HCT116 (cell line): ENCODE results near the gene SIK1. TPM values are rescaled to one million over a fixed set of nuclear protein-coding genes. Genes with fewer than 3 reads are reported as not detected.

Experiments used
- ATAC-seq: fragments of 200-7000 bp; cut with Tn5 transposase; 2 replicates; pipeline ENCODE4 v1.9.1; 2020; ENCODE audit warnings: mild to moderate bottlenecking, moderate library complexity
- BruUV-seq: library from RNA; stranded (reverse); fragments of 400-500 nt; replicated peaks from 2 replicates; lab custom pipeline; 2021; lab: Mats Ljungman, UMichigan
- CTCF ChIA-PET: fragments of 300-600 bp; sonication (Branson Sonifier 250); formaldehyde crosslinking; loops from one replicate; lab custom pipeline; 2021; ENCODE audit warnings: antibody characterized with exemption; lab: Charles Lee
- POLR2A ChIA-PET: fragments of 300-600, 350-600 bp; sonication (Branson Sonifier 250); formaldehyde crosslinking; loops from one replicate; lab custom pipeline; 2021; ENCODE audit warnings: antibody characterized with exemption; lab: Charles Lee
- RAD21 ChIA-PET, 2 experiments: fragments of 300-600 bp; sonication (Branson Sonifier 250); formaldehyde crosslinking; loops; one replicate each; lab custom pipeline; 2023; ENCODE audit warnings: low total read pairs in 2 of 2; ENCODE audit not compliant: uncharacterized antibody in 2 of 2, unreplicated experiment in 2 of 2, low non-redundant PET in 1 of 2; lab: Charles Lee
- DNase-seq: peaks from one replicate; pipeline ENCODE4 v3.0.0-alpha.2; 2010; ENCODE audit warnings: low read depth, low spot score
- H2AFZ ChIP-seq: fragments of 200-600 bp; shearing (Covaris generic), sonication (generic); 2 replicates; pipeline ENCODE4 v1.6.1; 2017; ENCODE audit warnings: low read depth, mixed run types, mixed read lengths, antibody characterized with exemption, low read length; ENCODE audit not compliant: poor library complexity, severe bottlenecking
- H3K27ac ChIP-seq: 2 replicates; pipeline ENCODE4 v1.5.1; 2012; ENCODE audit warnings: low read depth, low read length
- H3K27me3 ChIP-seq: fragments of 200-600 bp; sonication (generic); 2 replicates; pipeline ENCODE4 v1.6.1; 2016; ENCODE audit warnings: mixed run types, low read length, mixed read lengths; ENCODE audit not compliant: insufficient read depth
- H3K36me3 ChIP-seq, 2 experiments: fragments of 200-500 bp in 1 of 2; fragments of 200-600 bp in 1 of 2; sonication (Bioruptor generic) in 1 of 2; sonication (generic) in 1 of 2; 2 replicates each; pipeline versions ENCODE4 v1.5.1 to v1.6.1; 2014 to 2016; ENCODE audit warnings: low read length in 2 of 2, inconsistent platforms in 1 of 2, mixed read lengths in 1 of 2, mixed run types in 1 of 2; ENCODE audit not compliant: insufficient read depth in 2 of 2, control insufficient read depth in 1 of 2
- H3K4me1 ChIP-seq, 2 experiments: fragments of 200-600 bp in 1 of 2; sonication (generic) in 1 of 2; 2 replicates each; pipeline versions ENCODE4 v1.5.1 to v1.6.1; 2012 to 2017; ENCODE audit warnings: low read length in 2 of 2, inconsistent platforms in 1 of 2, mild to moderate bottlenecking in 1 of 2, mixed read lengths in 1 of 2, mixed run types in 1 of 2, moderate library complexity in 1 of 2; ENCODE audit not compliant: insufficient read depth in 2 of 2, control insufficient read depth in 1 of 2
- H3K4me2 ChIP-seq: fragments of 200-600 bp; sonication (generic); 2 replicates; pipeline ENCODE4 v1.6.1; 2017; ENCODE audit warnings: mixed run types, low read length, mixed read lengths
- H3K4me3 ChIP-seq, 2 experiments: fragments of 200-600 bp in 1 of 2; sonication (generic) in 1 of 2; replicated peaks in 1 of 2; 2 replicates each; pipeline ENCODE4 v1.5.1; 2011 to 2016; ENCODE audit warnings: low read length in 2 of 2, control low read depth in 1 of 2, low read depth in 1 of 2, mild to moderate bottlenecking in 1 of 2, mixed read lengths in 1 of 2, mixed run types in 1 of 2
- H3K79me2 ChIP-seq: fragments of 200-600 bp; sonication (generic); 2 replicates; pipeline ENCODE4 v1.6.1; 2017; ENCODE audit warnings: mild to moderate bottlenecking, mixed run types, low read length, moderate library complexity, mixed read lengths; ENCODE audit not compliant: insufficient read depth
- H3K9ac ChIP-seq: fragments of 200-600 bp; sonication (generic); 2 replicates; pipeline ENCODE4 v1.6.1; 2016; ENCODE audit warnings: low read length, mixed read lengths
- H3K9me2 ChIP-seq: fragments of 200-600 bp; sonication (generic), shearing (Covaris generic); 2 replicates; pipeline ENCODE4 v1.6.1; 2017; ENCODE audit warnings: mixed run types, mild to moderate bottlenecking, moderate library complexity; ENCODE audit not compliant: insufficient read depth
- H3K9me3 ChIP-seq, 2 experiments: fragments of 200-500 bp in 1 of 2; fragments of 200-600 bp in 1 of 2; sonication (Bioruptor generic) in 1 of 2; sonication (generic) in 1 of 2; 2 replicates each; pipeline ENCODE4 v1.6.1; 2014 to 2017; ENCODE audit warnings: low read length in 2 of 2, mixed read lengths in 2 of 2, inconsistent platforms in 1 of 2, low read depth in 1 of 2, mild to moderate bottlenecking in 1 of 2, mixed run types in 1 of 2, moderate library complexity in 1 of 2; ENCODE audit not compliant: control insufficient read depth in 1 of 2, insufficient read depth in 1 of 2
- H4K20me1 ChIP-seq: fragments of 200-600 bp; sonication (generic), shearing (Covaris generic); 2 replicates; pipeline ENCODE4 v1.6.1; 2017; ENCODE audit warnings: mixed run types, mild to moderate bottlenecking, moderate library complexity; ENCODE audit not compliant: insufficient read depth
- ELF1 ChIP-seq: IDR thresholded peaks from 2 replicates; pipeline ENCODE4 v1.6.1; 2012; ENCODE audit warnings: low read depth, borderline replicate concordance
- EZH2 ChIP-seq: fragments of 200-600 bp; sonication (generic); IDR thresholded peaks from 2 replicates; pipeline ENCODE4 v1.6.1; 2017; ENCODE audit warnings: antibody characterized with exemption, mixed run types
- FOSL1 ChIP-seq: IDR thresholded peaks from 2 replicates; pipeline ENCODE4 v1.6.1; 2012; ENCODE audit warnings: low read depth
- JUND ChIP-seq: IDR thresholded peaks from 2 replicates; pipeline ENCODE4 v1.6.1; 2012
- POLR2AphosphoS5 ChIP-seq: IDR thresholded peaks from 2 replicates; pipeline ENCODE4 v1.6.1; 2011; ENCODE audit warnings: mild to moderate bottlenecking, low read depth, low read length, moderate library complexity
- SIN3A ChIP-seq: IDR thresholded peaks from 2 replicates; pipeline ENCODE4 v1.6.1; 2012; ENCODE audit warnings: low read depth
- SP1 ChIP-seq: IDR thresholded peaks from 2 replicates; pipeline ENCODE4 v1.6.1; 2012; ENCODE audit warnings: low read depth
- TCF7L2 ChIP-seq: IDR thresholded peaks from 2 replicates; pipeline ENCODE4 v1.7.0; 2011; ENCODE audit warnings: borderline replicate concordance, inconsistent platforms; ENCODE audit not compliant: insufficient read depth, insufficient read length; ENCODE audit errors: extremely low read depth
- YY1 ChIP-seq: IDR thresholded peaks from 2 replicates; pipeline ENCODE4 v1.6.1; 2011; ENCODE audit warnings: low read length, low read depth, moderate library complexity, mild to moderate bottlenecking; ENCODE audit not compliant: insufficient replicate concordance; ENCODE audit errors: extremely low read depth
- ZFX ChIP-seq: fragments of 450-650 bp; IDR thresholded peaks from 2 replicates; pipeline ENCODE4 v1.6.1; 2017
- ZNF274 ChIP-seq: fragments of 200-500 bp; sonication (Bioruptor generic); IDR thresholded peaks from 2 replicates; pipeline ENCODE4 v1.6.1; 2014; ENCODE audit warnings: mild to moderate bottlenecking, low read depth, low read length, inconsistent platforms
- intact Hi-C: fragments of 100-400 bp; cut with micrococcal nuclease; formaldehyde crosslinking; loops from 2 replicates; pipeline ENCODE4 v1.10.0; 2022
- total RNA-seq: library from RNA; stranded (reverse); gene quantifications from one replicate; pipeline ENCODE4 v1.2.1, GENCODE V29; 2021; ENCODE audit not compliant: unreplicated experiment
- TF ChIP-seq, protein P1 (sequence below): IDR thresholded peaks from 2 replicates; pipeline ENCODE4 v1.6.1; 2012
- TF ChIP-seq, protein P2 (sequence below): IDR thresholded peaks from 2 replicates; pipeline ENCODE4 v1.6.1; 2012; ENCODE audit warnings: low read depth

The SIK1 gene
- total RNA-seq, 1 experiment from 2014 or later = 14.7 TPM

DNA sequence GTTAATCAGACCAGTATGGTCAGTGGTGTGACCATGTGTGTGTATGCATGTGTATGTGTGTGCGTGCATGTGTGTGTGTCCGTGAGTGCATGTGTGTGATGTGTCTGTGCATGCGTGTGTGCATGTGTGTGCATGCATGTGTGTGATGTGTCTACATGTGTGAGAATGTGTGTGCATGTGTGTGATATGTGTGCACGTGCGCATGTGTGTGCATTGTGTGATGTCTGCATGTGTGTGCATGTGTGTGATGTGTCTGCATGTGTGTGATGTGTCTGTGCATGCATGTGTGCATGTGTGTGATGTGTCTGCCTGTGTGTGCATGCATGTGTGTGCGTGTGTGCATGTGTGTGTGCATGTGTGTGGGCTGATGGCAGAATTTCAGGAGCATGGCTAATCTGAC lies 58.2 kb downstream of the SIK1 start (continued):
- TF ChIP-seq FOSL1 = no peak
- TF ChIP-seq, protein P1, sequence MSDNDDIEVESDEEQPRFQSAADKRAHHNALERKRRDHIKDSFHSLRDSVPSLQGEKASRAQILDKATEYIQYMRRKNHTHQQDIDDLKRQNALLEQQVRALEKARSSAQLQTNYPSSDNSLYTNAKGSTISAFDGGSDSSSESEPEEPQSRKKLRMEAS = no peak
- TF ChIP-seq, protein P2, sequence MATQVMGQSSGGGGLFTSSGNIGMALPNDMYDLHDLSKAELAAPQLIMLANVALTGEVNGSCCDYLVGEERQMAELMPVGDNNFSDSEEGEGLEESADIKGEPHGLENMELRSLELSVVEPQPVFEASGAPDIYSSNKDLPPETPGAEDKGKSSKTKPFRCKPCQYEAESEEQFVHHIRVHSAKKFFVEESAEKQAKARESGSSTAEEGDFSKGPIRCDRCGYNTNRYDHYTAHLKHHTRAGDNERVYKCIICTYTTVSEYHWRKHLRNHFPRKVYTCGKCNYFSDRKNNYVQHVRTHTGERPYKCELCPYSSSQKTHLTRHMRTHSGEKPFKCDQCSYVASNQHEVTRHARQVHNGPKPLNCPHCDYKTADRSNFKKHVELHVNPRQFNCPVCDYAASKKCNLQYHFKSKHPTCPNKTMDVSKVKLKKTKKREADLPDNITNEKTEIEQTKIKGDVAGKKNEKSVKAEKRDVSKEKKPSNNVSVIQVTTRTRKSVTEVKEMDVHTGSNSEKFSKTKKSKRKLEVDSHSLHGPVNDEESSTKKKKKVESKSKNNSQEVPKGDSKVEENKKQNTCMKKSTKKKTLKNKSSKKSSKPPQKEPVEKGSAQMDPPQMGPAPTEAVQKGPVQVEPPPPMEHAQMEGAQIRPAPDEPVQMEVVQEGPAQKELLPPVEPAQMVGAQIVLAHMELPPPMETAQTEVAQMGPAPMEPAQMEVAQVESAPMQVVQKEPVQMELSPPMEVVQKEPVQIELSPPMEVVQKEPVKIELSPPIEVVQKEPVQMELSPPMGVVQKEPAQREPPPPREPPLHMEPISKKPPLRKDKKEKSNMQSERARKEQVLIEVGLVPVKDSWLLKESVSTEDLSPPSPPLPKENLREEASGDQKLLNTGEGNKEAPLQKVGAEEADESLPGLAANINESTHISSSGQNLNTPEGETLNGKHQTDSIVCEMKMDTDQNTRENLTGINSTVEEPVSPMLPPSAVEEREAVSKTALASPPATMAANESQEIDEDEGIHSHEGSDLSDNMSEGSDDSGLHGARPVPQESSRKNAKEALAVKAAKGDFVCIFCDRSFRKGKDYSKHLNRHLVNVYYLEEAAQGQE = no peak
- TF ChIP-seq POLR2AphosphoS5 = no peak
- TF ChIP-seq ZFX = no peak
- TF ChIP-seq SIN3A = no peak
- TF ChIP-seq ZNF274 = no peak
- no peak for TF ChIP-seq JUND
- no peak for TF ChIP-seq YY1
- TF ChIP-seq ELF1 = no peak
- no peak for TF ChIP-seq EZH2

DNA sequence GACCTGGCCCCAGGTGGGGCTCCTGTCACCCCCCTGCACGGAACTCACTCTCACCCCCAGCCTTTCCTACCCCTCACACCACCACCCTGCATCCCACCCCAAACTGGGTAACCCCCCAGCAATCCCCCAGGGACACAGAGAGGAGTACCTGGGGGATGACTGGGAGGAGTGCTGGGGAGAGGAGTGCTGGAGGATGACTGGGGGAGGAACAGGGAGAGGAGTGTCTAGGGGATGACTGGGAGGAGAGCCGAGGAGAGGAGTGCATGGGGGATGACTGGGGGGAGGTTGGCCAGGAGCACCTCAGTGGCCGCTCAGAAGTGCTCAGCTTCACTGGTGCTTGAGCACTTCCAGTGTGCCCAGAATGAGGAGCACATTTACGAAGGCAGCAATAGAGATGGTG lies 59.1 kb downstream of the SIK1 start:
- H4K20me1 ChIP-seq = no peaks in the 10 kb centered on the region
- ChIA-PET POLR2A (no interaction called here), CTCF (no interaction called here), RAD21 (no interaction called here)
- no peak for DNase-seq
- no peak for ATAC-seq
- H3K27ac ChIP-seq = no peak overlapping the region
- no peak overlapping the region for H2AFZ ChIP-seq
- no peaks in the 10 kb centered on the region for H3K36me3 ChIP-seq
- no peak overlapping the region for H3K4me3 ChIP-seq
- H3K9me2 ChIP-seq = no peaks in the 10 kb centered on the region
- H3K9me3 ChIP-seq = no peaks in the 10 kb centered on the region
- H3K4me1 ChIP-seq = no peaks in the 10 kb centered on the region
- no TSS peak for BruUV-seq
- H3K9ac ChIP-seq = no peak overlapping the region
- TF ChIP-seq TCF7L2 (no peak), SP1 (no peak)
- intact Hi-C loops = no loop called here
- H3K79me2 ChIP-seq = no peaks in the 10 kb centered on the region
- no peak overlapping the region for H3K4me2 ChIP-seq
- no peaks in the 10 kb centered on the region for H3K27me3 ChIP-seq
